HG03045 (cell line): Measurements from ENCODE around the gene HEG1.
A peak's percentile ranks its signal among the peaks of the same experiment; 100 is the strongest.
"Not testable (repeated sequence)": the region's sequence is repeated elsewhere in the genome, so short reads cannot be mapped to it uniquely, and the experiment has no call there.

ENCODE experiments used
- ATAC-seq: cut with Tn5 transposase; IDR thresholded peaks from one replicate; pipeline ENCODE4 v1.9.1; 2021; ENCODE audit warnings: mild to moderate bottlenecking, moderate library complexity; ENCODE audit not compliant: unreplicated experiment

Gene HEG1

GRCh38 chr3:124964387-124964786 is 91.4 kb downstream of the HEG1 start:
- ATAC-seq, result no peak

DNA sequence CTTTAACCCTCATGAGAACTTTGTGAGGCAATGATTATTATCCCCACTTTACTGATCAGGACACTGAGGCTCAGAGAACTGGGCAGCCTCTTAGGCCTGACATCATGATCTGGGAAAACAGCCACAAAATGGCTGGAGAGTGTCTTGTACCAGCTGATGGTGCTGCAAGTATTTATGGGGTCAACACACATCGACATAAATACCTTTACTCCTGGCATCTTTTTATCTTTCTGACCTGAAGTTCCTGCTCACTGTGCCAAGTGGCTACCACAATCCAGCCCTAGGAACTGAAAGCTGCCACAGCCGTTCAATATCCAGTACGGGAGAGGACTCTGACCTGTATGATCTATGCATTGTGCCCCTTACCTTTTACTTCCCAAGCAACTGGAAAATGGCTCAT is 92.0 kb downstream of the HEG1 start:
- no peak for ATAC-seq

- no peak for ATAC-seq
These were observed 93.3 kb downstream of the HEG1 start for GRCh38 chr3:124962403-124962940.

GRCh38 chr3:124960698-124961097 is 95.1 kb downstream of the HEG1 start:
- no peak for ATAC-seq

DNA sequence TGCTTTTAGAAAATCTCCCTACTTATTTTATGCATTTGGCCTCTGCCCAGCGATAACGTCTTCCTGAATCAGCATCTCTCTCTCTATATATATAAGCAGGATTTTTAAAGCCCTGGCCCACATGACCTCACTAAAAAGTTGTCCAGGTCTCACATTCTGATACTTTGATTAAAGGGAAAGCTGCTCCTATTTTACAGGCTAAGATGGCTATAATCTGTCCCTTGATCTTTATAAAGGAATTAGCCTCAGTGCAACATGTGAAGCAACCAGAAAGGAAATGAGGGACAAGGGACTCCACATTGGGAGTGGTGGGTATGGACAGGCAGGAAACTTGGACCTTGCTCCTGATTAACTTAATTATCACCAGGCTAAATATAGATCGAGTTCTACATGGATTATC is 95.7 kb downstream of the HEG1 start:
- ATAC-seq, result no peak

GRCh38 chr3:124957951-124958350 is 97.8 kb downstream of the HEG1 start:
- ATAC-seq, result not testable (repeated sequence)

DNA sequence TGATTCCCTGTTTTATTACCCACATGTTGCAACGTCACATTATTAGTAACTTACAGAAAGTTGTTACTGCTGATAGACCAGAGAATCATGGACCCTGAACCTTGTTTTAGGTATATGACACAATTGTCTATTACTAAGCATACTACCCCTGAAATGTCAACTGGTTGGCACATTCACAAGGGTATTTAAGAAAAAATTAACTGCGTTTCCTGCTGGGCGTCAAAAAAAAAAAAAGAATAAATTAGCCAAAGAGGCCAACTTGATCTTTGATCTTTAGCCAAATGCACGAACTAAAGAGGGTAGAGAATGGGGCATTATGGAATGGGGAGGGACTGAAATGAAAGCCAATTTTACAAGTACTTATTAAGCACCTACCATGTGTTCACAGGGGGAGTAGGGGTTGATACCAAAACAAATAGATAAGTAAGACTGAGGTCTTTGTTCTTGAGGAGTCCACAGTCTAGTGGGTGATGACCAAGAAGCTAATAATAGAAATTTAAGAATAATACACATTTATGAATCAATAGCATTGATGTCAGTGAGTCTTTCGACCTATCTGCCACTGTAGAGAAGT is 103.4 kb downstream of the HEG1 start:
- no peak for ATAC-seq

- ATAC-seq, result no peak
These were observed 104.1 kb downstream of the HEG1 start for GRCh38 chr3:124951511-124952281.

GRCh38 chr3:124950026-124950425 is 105.8 kb downstream of the HEG1 start:
- no peak for ATAC-seq

DNA sequence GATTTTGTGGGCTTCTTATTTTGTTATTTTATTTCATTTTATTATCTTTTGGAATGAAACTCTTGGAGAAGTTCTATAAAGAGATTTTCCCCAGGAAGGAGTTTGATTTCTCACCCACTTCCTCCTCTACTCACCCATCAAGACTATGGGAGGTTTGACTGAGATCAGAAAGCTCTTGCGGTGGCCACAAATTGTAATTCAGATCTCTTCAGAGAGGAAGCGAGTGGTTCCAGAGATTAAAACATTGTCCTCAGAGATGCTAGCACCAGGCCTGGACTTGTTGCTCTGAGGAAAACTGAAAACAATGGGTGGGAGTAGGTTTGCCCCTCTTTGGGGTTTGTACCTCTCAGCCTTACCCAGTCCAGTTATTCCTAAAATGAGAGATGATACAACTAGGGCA is 113.2 kb downstream of the HEG1 start:
- no peak for ATAC-seq

- no peak for ATAC-seq
These were observed 114.0 kb downstream of the HEG1 start for GRCh38 chr3:124941771-124942170.

GRCh38 chr3:124939661-124940060 is 116.1 kb downstream of the HEG1 start:
- ATAC-seq, result no peak

GRCh38 chr3:124938896-124939295 is 116.9 kb downstream of the HEG1 start:
- ATAC-seq, result no peak

- no peak for ATAC-seq
These were observed 118.7 kb downstream of the HEG1 start for GRCh38 chr3:124937049-124937448.

DNA sequence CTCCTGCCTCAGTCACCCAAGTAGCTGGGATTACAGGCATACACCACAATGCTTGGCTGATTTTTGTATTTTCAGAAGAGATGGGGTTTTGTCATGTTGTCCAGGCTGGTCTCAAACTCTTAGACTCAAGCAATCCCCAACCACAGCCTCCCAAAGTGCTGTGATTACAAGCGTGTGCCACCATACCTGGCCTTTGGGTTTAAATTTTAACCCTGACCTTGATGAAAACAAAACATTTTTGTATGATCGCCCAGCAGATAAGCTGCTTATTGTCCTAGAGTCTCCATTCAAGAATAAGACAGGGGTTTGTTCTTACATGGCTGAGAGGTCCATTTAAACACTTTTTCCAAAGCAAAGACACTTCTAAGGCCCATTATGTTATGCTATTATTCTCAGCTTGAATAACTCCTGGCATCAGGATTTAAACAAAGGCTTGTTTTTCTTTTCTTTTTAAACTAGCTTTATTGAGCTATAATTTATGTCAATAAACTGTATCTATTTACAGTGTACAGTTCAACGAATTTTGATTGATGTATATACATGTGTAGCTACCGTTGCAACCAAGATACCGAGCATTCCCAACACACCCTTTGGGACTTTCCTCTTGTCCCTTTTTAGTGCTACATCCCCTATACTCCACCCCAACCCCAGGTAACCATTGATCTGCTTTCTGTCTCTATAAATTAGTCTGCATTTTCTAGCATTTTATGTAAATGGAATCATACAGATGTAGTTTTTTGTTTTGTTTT is 119.8 kb downstream of the HEG1 start:
- no peak for ATAC-seq

DNA sequence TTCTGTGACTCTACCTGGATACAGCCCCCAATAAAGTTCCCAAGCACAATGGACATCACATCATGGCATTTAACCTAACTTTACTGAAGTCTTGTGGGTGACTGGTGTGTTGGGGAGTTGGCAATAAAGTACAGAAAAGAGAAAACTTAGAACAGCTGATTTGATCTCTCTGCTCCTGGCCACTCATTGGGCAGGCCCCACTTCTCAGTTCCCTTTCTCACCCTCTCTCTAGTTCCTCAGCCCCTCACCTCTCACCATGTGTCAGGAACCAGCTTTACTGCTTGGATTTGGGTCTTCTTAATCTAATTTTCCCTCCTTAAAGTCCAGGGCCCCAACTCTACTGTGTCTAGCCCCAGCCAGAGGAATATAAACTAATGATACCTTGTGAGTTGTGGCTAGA is 120.5 kb downstream of the HEG1 start:
- ATAC-seq, result no peak

DNA sequence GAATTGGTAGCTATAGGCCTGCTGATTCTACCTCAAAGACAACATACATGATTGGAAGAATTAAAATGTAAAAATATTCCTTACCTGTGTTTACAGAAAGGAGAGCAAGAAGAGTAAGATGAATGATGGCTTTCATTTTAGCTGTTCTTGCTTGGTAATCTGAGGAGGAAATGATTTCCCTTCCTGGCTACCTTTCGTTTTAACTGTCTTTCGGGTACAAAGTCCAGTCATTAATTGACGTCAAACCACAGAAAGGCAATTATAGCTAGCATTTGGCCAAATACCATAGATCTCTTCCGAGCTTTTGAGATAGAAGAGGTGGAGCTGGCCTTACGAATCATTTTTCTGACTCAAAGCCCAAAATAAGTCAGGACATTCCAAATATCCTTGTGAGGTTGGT is 121.2 kb downstream of the HEG1 start, which contains the start of gene MUC13:
Gene MUC13, minus strand, starts transcription at position 175 of the 400 bp plus-strand sequence. Its CDS starts 39 bp downstream, at position 136.
- no peak for ATAC-seq

GRCh38 chr3:124928333-124929202 is 127.2 kb downstream of the HEG1 start:
- ATAC-seq, result no peak

DNA sequence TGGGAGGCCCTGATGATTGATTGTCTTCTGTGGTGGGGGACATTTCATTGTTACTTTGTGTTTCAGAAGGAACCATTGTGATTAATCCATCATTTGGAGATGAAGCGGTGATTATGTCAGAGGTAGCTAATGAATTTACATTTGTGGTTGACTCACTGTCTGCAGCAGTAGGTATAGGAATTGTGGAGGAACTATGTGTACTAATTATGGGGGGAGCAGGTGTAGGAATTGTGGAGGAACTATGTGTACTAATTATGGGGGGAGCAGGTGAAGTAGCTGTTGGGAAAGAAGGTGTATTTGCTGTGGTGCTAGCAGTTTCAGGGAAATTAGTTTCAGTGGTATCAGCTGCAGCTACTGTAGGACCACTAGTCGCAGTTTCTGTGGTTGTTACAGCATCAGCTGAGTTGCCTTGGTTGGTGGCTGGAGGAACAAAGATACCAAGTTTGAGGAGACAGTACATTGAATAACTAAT is 128.2 kb downstream of the HEG1 start:
- ATAC-seq, result peak; percentile 71

GRCh38 chr3:124926426-124927101 is 129.2 kb downstream of the HEG1 start:
- no peak for ATAC-seq
